Measurements from ENCODE around the gene ZFAND2B. TPM values are rescaled to one million over a fixed set of nuclear protein-coding genes. Genes with fewer than 3 reads are reported as not detected.

Gene ZFAND2B, protein sequence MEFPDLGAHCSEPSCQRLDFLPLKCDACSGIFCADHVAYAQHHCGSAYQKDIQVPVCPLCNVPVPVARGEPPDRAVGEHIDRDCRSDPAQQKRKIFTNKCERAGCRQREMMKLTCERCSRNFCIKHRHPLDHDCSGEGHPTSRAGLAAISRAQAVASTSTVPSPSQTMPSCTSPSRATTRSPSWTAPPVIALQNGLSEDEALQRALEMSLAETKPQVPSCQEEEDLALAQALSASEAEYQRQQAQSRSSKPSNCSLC
- total RNA-seq, result 10 to 100 TPM; 22.8 to 27.2 TPM

DNA sequence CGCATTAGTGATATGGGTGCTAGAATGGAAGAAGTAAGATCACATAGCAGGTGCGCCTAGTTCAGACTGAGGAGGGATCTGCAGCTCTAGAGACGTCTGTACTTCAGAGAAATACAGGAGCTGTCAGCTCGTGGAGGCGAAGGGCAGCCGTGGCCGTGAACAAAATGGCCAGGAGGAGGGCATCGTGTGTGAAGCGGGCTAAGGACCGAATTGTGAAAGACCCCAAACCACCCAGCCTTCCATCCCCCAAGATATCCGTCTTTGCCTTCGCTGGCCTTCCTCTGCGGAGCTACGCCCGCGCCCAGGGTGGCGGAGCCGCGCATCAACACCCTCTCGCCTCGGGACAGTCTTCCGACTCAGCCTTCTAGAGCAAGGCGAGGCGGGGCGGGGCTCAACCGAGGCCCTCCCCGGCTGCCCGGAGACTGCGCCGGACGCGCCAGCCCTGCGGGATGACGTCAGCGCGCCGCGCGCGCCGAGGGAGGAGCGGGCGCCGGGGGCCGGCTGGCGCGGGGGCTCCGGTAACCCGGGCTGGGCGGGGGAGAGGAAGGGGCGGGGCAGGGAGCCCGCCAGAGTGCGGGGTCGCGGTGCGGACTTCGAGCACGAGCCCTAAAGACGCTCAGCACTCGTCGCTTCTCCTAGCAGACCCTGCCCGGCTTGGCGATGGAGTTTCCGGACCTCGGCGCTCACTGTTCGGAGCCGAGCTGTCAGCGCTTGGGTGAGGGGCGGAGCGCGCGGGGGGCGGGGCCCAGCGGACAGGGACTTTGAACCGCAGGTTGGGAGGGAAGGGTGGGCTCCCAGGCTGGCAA is at the start of gene ZFAND2B:
Gene ZFAND2B, plus strand, starts transcription at position 455 of the 806 bp plus-strand sequence. Its CDS starts 206 bp downstream, at position 661.
- Mint-ChIP-seq H3K4me3 (peak within 1 kb of the TSS; percentile 90), H3K9me3 (peaks cover 13% of the 10 kb centered on the region), H3K4me1 (peaks cover 39% of the 10 kb centered on the region), H3K27ac (peak within 1 kb of the TSS; percentile 97), H3K27me3 (no peaks in the 10 kb centered on the region), H3K36me3 (peaks cover 27% of the 10 kb centered on the region)
- peak; percentile 99 for DNase-seq

DNA sequence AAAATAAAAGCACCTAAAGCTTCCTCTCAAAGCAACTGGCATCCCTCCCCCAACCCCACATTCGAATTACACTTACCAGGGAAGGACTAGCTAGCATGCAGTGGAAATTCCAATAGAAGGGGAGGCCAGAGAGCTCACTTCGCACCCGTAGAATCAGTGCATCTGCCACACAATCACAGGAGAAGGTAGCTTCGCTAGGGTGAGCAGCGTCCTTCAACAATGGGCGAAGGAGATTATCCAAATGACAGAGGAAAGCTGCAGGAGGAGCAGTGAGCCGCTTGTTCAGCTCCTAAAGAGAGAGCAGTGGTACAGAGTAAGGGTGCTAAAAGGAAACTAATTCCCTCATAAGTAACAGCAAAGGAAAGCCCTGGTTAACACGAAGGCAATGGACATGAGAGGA is 49.2 kb upstream of the ZFAND2B start:
- peaks cover 17% of the 10 kb centered on the region for H3K4me1 Mint-ChIP-seq
- H3K36me3 Mint-ChIP-seq, result peaks cover 4% of the 10 kb centered on the region
- no peak for DNase-seq
- no peaks in the 10 kb centered on the region for H3K27me3 Mint-ChIP-seq
- no peaks in the 10 kb centered on the region for H3K9me3 Mint-ChIP-seq
- H3K27ac Mint-ChIP-seq, result no peak overlapping the region
- no peak overlapping the region for H3K4me3 Mint-ChIP-seq

DNA sequence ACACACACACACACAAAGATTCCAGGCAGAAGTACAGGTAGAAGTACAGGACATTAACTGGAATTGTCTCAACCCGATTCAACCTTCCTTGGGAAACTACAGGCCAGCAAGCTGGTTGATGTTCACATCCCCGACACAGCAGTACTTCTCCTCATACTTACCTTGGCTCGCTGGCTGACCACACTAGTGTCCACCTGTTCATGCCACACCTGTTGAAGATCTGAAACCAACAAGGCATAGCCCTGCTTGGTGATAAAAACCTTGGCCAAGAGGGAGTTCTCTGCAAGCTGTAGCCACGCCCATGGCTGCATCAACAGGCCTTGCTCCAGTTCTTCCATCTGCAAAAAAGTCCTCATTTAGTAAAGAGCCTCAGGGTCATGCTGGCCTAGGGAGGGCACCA is 48.6 kb upstream of the ZFAND2B start:
- H3K4me3 Mint-ChIP-seq, result no peak overlapping the region
- H3K27me3 Mint-ChIP-seq, result no peaks in the 10 kb centered on the region
- no peak overlapping the region for H3K27ac Mint-ChIP-seq
- no peaks in the 10 kb centered on the region for H3K9me3 Mint-ChIP-seq
- no peak for DNase-seq
- peaks cover 17% of the 10 kb centered on the region for H3K4me1 Mint-ChIP-seq
- H3K36me3 Mint-ChIP-seq, result peaks cover 4% of the 10 kb centered on the region

DNA sequence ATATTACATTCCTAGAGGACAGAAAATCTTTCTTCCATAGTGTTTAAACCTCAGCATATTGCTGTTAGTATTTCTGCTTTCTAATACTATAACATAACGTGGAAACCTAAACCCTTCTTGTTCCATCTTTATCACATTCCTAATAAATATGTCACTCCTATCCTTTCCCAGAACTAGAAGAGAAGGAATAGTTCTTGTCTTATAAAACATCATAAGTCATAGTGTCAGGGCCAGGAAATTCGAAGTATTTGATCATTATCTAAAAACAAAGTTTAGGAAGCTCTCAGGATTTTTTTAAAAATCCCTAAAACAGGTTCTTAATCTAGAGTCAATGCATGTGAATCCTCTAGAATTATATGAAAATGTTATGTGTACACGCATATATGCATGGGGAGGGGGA is 48.0 kb upstream of the ZFAND2B start:
- Mint-ChIP-seq H3K36me3 (peaks cover 4% of the 10 kb centered on the region), H3K27ac (no peak overlapping the region), H3K9me3 (no peaks in the 10 kb centered on the region), H3K4me3 (no peak overlapping the region), H3K27me3 (no peaks in the 10 kb centered on the region), H3K4me1 (peaks cover 17% of the 10 kb centered on the region)
- no peak for DNase-seq

DNA sequence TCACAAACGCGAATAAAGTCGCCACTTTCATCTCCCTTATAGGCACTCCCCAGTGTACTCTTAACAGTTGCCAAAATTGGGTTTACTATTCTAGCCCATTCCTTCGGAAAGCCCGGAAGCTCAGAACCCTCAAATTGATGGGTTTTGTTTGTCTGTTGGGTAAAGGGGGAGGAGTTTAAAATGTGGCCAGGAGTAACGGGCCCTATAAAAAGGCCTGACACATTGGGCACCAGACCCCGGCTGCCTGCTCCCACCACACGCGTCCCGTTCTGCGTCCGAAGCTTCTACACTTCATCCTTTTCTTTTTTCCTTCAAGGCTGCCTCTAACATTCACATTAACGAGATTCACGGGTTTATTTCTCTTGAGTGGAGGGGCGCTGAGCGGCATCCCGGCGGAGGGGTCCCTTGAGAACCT is 46.8 kb upstream of the ZFAND2B start:
- H3K4me1 Mint-ChIP-seq, result peaks cover 17% of the 10 kb centered on the region
- H3K27me3 Mint-ChIP-seq, result no peaks in the 10 kb centered on the region
- H3K9me3 Mint-ChIP-seq, result no peaks in the 10 kb centered on the region
- peaks cover 4% of the 10 kb centered on the region for H3K36me3 Mint-ChIP-seq
- peak overlapping the region; percentile 92 for H3K4me3 Mint-ChIP-seq
- peak overlapping the region; percentile 94 for H3K27ac Mint-ChIP-seq
- DNase-seq, result no peak

DNA sequence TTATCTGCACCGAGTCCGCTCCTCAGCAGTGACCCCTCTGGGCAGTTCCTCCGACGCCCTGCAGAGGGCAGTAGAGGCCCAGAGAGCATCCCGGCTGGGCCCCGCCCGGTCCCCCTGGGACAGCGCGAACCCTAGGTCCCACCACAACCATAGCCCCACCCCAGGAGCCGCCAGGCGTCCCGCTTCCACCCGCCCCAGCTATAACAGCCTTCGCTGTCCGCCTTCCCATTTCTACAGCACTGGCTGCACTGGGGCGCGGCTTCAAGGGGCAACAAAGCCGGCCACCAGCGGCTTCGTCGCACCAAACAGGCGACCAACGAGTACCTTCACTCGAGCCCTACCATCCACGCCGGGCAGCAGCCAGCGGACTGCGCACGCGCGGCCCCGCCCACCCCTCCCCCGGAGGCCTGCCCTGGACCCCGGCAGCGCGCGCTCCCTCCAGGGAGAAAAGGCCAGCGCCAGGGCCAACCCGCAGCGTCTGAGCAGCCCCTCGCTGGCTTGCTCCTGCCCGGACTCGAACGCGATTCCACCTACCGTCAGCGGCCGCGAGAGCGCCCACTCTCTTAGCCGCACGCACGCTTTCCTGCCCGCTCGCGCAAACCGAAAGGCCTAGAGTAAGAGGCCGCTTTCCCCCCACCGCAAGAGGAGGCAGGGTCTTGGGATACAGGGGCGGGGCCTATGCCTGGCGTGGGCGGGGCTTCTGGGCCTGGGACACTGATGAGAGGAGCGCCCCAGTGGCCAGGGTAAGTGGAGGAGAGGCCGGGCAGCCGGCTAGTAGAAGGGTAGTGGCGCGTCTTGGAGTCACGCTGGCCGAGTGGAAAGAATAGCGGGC is 46.2 kb upstream of the ZFAND2B start, which contains the start of gene NHEJ1:
Gene NHEJ1, minus strand, starts transcription at position 630 of the 832 bp plus-strand sequence. CDS start 2,453 bp downstream, outside the sequence.
- H3K4me1 Mint-ChIP-seq, result peaks cover 17% of the 10 kb centered on the region
- peak within 1 kb of the TSS; percentile 94 for H3K27ac Mint-ChIP-seq
- H3K36me3 Mint-ChIP-seq, result peaks cover 4% of the 10 kb centered on the region
- H3K4me3 Mint-ChIP-seq, result peak within 1 kb of the TSS; percentile 92
- no peaks in the 10 kb centered on the region for H3K9me3 Mint-ChIP-seq
- no peaks in the 10 kb centered on the region for H3K27me3 Mint-ChIP-seq
- DNase-seq, result peak; percentile 91

DNA sequence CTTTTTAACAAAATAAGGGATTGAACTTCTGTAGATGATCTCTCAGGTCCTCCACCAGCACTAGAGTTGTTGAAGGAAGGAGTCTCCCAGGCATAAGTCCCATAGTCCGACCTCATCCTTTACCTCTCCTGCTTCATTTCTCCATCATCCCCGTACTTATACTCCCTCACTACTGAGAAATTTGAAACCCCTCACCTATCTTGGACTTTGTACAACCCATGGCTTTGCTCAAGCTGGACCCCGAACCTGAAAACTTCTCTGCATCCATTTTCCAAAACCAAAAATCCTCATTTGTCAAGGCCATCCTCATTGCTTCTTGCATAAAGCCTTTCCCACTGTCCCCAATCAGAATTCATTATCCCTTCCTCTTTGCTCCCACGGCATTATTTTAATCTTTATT is 45.5 kb upstream of the ZFAND2B start:
- peak overlapping the region; percentile 94 for H3K27ac Mint-ChIP-seq

DNA sequence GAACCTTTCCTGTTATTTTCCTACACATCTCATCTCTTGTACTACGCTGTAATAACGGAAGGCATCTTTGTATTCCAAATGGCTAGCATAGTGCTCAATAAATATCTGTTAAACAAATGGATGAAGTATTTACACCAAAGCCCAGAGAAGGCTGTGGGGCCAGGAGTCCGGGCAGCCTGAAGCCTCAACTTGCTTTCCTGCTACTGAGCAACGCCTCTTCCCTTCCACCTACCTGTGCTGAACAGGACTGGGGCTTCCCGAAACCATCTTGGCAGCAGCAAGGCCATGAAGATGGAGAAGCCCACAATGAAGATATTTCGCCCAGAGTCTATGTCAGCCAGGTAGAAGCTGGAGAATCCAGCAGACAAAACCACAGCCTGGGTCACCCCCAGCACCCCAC is 43.4 kb upstream of the ZFAND2B start:
- no peak for DNase-seq
- Mint-ChIP-seq H3K9me3 (no peaks in the 10 kb centered on the region), H3K4me1 (peaks cover 17% of the 10 kb centered on the region), H3K27ac (no peak overlapping the region), H3K27me3 (no peaks in the 10 kb centered on the region), H3K36me3 (no peaks in the 10 kb centered on the region), H3K4me3 (no peak overlapping the region)

More for the DNA sequence above, 45.5 kb upstream of the ZFAND2B start:
- DNase-seq, result no peak
- Mint-ChIP-seq H3K4me3 (peak overlapping the region; percentile 92), H3K9me3 (no peaks in the 10 kb centered on the region), H3K4me1 (peaks cover 17% of the 10 kb centered on the region), H3K27me3 (no peaks in the 10 kb centered on the region), H3K36me3 (peaks cover 4% of the 10 kb centered on the region)

DNA sequence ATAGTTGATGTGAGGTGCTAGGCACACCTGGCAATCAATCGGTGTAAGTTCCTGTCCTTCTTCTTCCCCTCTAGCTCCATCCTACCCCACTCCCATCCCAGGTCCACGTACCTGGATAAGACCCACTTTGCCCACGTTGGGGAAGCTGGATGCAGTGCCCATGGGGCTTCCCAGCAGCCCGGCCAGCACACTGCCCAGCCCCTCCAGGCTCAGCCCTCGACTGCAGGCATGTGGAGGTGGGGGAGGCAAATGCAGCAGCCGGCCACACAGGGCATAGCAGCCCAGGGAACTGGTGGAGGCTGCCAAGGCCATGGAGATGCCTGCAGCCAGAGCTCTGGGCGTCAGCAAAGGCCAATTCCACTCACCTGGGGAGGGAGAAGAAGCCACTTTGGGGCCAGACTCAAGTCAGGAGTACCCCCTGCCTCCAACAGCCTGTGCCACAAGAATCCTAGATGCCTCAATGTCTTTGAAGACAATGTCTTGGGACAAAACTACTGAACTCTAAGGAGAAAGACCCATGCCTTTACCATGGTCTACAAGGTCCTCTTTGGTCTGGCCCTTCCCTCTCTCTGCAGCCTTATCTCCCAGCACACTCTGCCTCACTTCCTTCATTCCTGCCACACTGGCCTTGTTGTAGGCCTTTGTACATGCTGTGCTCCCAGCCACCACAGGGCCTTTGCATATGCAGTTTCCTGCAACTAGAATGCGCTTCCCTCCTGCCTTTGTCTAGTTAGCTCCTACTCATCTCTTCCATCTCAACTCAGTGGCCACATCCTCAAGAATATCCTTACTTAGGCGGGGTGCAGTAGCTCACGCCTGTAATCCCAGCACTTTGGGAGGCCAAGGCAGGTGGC is 41.3 kb upstream of the ZFAND2B start:
- peaks cover 13% of the 10 kb centered on the region for H3K4me1 Mint-ChIP-seq
- H3K4me3 Mint-ChIP-seq, result no peak overlapping the region
- H3K27me3 Mint-ChIP-seq, result no peaks in the 10 kb centered on the region
- H3K27ac Mint-ChIP-seq, result no peak overlapping the region
- H3K9me3 Mint-ChIP-seq, result no peaks in the 10 kb centered on the region
- H3K36me3 Mint-ChIP-seq, result no peaks in the 10 kb centered on the region
- DNase-seq, result no peak

DNA sequence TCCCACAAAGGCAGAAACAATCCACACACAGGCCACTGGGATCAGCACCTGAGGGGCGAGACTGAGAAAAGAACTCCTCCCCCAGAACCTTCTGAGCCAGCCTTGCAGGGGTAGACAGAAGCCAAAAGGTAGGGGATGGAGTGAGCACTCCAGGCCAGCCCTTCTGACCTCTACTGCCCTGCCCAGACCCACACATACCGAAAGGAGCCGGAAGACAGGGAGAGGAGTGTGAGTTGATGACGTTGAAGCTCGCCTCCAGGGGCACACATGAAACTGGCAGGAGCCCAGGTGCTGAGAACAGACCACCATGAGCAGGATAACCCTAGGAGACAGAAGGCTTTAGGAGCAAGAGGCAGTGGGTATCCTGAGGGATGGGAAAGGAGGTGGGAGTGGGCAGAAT is 38.6 kb upstream of the ZFAND2B start:
- Mint-ChIP-seq H3K36me3 (peaks cover 1% of the 10 kb centered on the region), H3K27ac (no peak overlapping the region)
- DNase-seq, result no peak

DNA sequence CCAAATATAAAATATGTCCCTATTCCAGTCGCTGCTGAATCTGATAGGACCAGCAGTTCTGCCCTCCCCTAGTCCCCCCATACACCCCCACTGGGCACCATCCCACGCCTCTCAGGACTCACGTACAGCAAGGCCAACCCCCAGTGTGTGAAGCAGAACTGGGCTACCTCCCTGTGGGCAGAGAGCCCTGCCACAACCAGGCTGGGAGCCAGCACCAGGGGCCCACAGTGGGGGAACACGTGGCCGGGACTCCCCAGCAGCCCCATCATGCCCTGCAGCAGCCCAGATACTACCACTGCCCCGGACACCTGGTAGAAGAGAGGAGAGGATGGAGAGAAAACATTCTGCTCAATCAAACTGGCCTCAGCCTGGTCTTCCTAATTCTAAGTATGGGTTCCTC is 38.1 kb upstream of the ZFAND2B start:
- H3K4me1 Mint-ChIP-seq, result peaks cover 8% of the 10 kb centered on the region
- DNase-seq, result no peak
- H3K27me3 Mint-ChIP-seq, result no peaks in the 10 kb centered on the region
- H3K36me3 Mint-ChIP-seq, result peaks cover 1% of the 10 kb centered on the region
- H3K4me3 Mint-ChIP-seq, result no peak overlapping the region
- peak overlapping the region; percentile 19 for H3K27ac Mint-ChIP-seq
- H3K9me3 Mint-ChIP-seq, result no peaks in the 10 kb centered on the region

More for the DNA sequence above, 38.6 kb upstream of the ZFAND2B start:
- no peaks in the 10 kb centered on the region for H3K27me3 Mint-ChIP-seq
- no peaks in the 10 kb centered on the region for H3K9me3 Mint-ChIP-seq
- peaks cover 5% of the 10 kb centered on the region for H3K4me1 Mint-ChIP-seq
- H3K4me3 Mint-ChIP-seq, result no peak overlapping the region

DNA sequence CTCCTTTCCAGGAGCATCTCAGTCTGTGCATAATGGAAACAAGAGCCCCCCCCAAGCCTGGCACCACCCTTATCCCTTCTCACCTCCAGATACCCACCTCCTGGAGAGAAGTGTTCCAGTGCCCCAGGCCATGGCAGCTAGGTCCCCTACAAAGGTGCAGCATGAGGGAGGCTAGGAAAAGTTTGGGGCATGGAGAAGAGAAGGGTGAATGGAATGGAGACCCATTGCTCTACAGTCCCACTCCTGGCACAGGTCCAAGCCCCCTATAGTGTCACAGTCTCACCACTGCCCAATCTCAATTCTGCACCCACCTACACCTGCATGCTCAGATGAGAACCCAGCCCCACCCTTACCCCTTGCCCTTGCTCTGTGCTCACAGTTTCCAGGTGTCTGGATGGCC is 37.6 kb upstream of the ZFAND2B start:
- Mint-ChIP-seq H3K4me1 (peaks cover 9% of the 10 kb centered on the region), H3K4me3 (no peak overlapping the region)

DNA sequence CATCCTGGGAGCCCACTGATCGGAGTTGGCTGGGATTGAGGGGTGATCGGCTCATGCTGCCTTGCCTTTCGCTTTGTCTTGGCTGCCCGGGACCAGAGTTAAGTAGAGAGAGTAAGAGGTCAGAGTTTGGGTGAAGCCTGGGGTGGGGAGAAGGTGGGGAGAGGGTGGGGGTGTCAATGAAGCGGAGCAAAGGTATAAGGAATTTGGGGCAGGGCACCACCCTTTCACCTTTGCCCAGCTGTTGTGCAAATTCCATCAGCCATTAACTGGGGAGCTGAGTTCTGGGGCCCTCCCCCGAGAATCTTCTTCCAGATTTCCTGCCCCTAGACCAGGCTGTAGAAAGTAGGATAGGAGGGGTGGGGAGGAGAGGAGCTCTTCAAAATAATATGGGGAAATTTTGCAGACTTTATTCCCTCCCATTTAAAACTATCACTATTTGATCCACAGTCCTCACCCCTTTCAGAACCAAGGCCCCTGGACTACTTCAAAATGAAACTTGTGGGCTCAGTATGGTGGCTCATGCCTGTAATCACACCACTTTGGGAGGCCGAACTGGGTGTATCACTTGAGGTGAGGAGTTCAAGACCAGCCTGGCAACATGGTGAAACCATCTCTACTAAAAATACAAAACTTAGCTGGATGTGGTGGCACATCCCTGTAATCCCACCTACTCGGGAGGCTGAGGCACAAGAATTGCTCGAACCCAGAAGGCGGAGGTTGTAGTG is 36.5 kb upstream of the ZFAND2B start, which contains the start of gene SLC23A3:
Gene SLC23A3, minus strand, starts transcription at position 100 of the 725 bp plus-strand sequence. Its CDS starts 45 bp downstream, at position 55.
- Mint-ChIP-seq H3K27ac (no peak within 1 kb of the TSS), H3K9me3 (no peaks in the 10 kb centered on the region), H3K4me1 (peaks cover 20% of the 10 kb centered on the region), H3K4me3 (no peak within 1 kb of the TSS), H3K27me3 (no peaks in the 10 kb centered on the region), H3K36me3 (peaks cover 10% of the 10 kb centered on the region)
- no peak for DNase-seq

More for the DNA sequence above, 37.6 kb upstream of the ZFAND2B start:
- H3K27ac Mint-ChIP-seq, result no peak overlapping the region
- H3K36me3 Mint-ChIP-seq, result peaks cover 2% of the 10 kb centered on the region
- no peak for DNase-seq
- H3K9me3 Mint-ChIP-seq, result no peaks in the 10 kb centered on the region
- no peaks in the 10 kb centered on the region for H3K27me3 Mint-ChIP-seq

Measured in activated naive CD8-positive, alpha-beta T cell treated with anti-CD3 and anti-CD28 coated beads for 36 hours (primary cell).